Measurements from ENCODE around the gene HTD2. TPM values are rescaled to one million over a fixed set of nuclear protein-coding genes. Genes with fewer than 3 reads are reported as not detected.
"Not testable (repeated sequence)": the region's sequence is repeated elsewhere in the genome, so short reads cannot be mapped to it uniquely, and the experiment has no call there.

Gene HTD2
- total RNA-seq, 1 donor from 2014 or later = 6.8 TPM

GRCh38 chr3:58331593-58332152 is 25.4 kb downstream of the HTD2 start:
- no peak for ATAC-seq
- no peak for DNase-seq (ENCODE audit: low spot score)

GRCh38 chr3:58332575-58333188 is 26.4 kb downstream of the HTD2 start, which contains the start of gene PXK:
TSS of gene PXK (plus strand) at chr3:58332892. CDS start at chr3:58332989, 97 bp downstream.
- ATAC-seq = peak; percentile 95
- DNase-seq (ENCODE audit: low spot score) = peak; percentile 87

GRCh38 chr3:58333206-58334012 is 27.1 kb downstream of the HTD2 start:
- peak; percentile 50 for ATAC-seq
- peak; percentile 52 for DNase-seq (ENCODE audit: low spot score)

GRCh38 chr3:58334013-58334321 is 27.6 kb downstream of the HTD2 start:
- no peak for DNase-seq (ENCODE audit: low spot score)

GRCh38 chr3:58334506-58334884 is 28.2 kb downstream of the HTD2 start:
- no peak for DNase-seq (ENCODE audit: low spot score)
- no peak for ATAC-seq

More at GRCh38 chr3:58334013-58334321, 27.6 kb downstream of the HTD2 start:
- ATAC-seq = no peak

- no peak for ATAC-seq
Observed at GRCh38 chr3:58335652-58335947, 29.3 kb downstream of the HTD2 start.

GRCh38 chr3:58336135-58336882 is 30.0 kb downstream of the HTD2 start:
- DNase-seq (ENCODE audit: low spot score) (no peak), ATAC-seq (no peak)

More at GRCh38 chr3:58335652-58335947, 29.3 kb downstream of the HTD2 start:
- no peak for DNase-seq (ENCODE audit: low spot score)

GRCh38 chr3:58337190-58337589 is 30.9 kb downstream of the HTD2 start:
- no peak for DNase-seq (ENCODE audit: low spot score)
- ATAC-seq = no peak

- DNase-seq (ENCODE audit: low spot score); ATAC-seq: not testable (repeated sequence)
Observed at GRCh38 chr3:58339146-58339545, 32.8 kb downstream of the HTD2 start.

GRCh38 chr3:58340594-58341244 is 34.4 kb downstream of the HTD2 start:
- ATAC-seq (no peak), DNase-seq (ENCODE audit: low spot score) (no peak)

- DNase-seq (ENCODE audit: low spot score) (no peak), ATAC-seq (no peak)
Observed at GRCh38 chr3:58341376-58341775, 35.1 kb downstream of the HTD2 start.

- ATAC-seq (peak; percentile 99), DNase-seq (ENCODE audit: low spot score) (peak; percentile 58)
Observed at GRCh38 chr3:58342676-58343075, 36.4 kb downstream of the HTD2 start.

- DNase-seq (ENCODE audit: low spot score) (no peak), ATAC-seq (no peak)
Observed at GRCh38 chr3:58345457-58345856, 39.1 kb downstream of the HTD2 start.

GRCh38 chr3:58346368-58346767 is 40.0 kb downstream of the HTD2 start:
- no peak for ATAC-seq
- no peak for DNase-seq (ENCODE audit: low spot score)

- peak; percentile 90 for ATAC-seq
- DNase-seq (ENCODE audit: low spot score) = peak; percentile 64
Observed at GRCh38 chr3:58347984-58348383, 41.7 kb downstream of the HTD2 start.

- ATAC-seq (no peak), DNase-seq (ENCODE audit: low spot score) (peak; percentile 41)
Observed at GRCh38 chr3:58349792-58350626, 43.7 kb downstream of the HTD2 start.

GRCh38 chr3:58350627-58351013 is 44.3 kb downstream of the HTD2 start:
- DNase-seq (ENCODE audit: low spot score) (no peak), ATAC-seq (peak; percentile 32)

- peak; percentile 26 for DNase-seq (ENCODE audit: low spot score)
- no peak for ATAC-seq
Observed at GRCh38 chr3:58351920-58352319, 45.6 kb downstream of the HTD2 start.

GRCh38 chr3:58352626-58353025 is 46.3 kb downstream of the HTD2 start:
- DNase-seq (ENCODE audit: low spot score) (no peak), ATAC-seq (no peak)

All from left lobe of liver (tissue), 2 donors.